ENCODE measurements around the gene ORAI3. TPM values are rescaled to one million over a fixed set of nuclear protein-coding genes. Genes with fewer than 3 reads are reported as not detected.

The ORAI3 gene
- total and polyA plus RNA-seq, 2 of the 13 experiments (the other 11 are each of a cell fraction or from before 2014, with no cell fraction given) = 11.4 to 32.0 TPM

DNA sequence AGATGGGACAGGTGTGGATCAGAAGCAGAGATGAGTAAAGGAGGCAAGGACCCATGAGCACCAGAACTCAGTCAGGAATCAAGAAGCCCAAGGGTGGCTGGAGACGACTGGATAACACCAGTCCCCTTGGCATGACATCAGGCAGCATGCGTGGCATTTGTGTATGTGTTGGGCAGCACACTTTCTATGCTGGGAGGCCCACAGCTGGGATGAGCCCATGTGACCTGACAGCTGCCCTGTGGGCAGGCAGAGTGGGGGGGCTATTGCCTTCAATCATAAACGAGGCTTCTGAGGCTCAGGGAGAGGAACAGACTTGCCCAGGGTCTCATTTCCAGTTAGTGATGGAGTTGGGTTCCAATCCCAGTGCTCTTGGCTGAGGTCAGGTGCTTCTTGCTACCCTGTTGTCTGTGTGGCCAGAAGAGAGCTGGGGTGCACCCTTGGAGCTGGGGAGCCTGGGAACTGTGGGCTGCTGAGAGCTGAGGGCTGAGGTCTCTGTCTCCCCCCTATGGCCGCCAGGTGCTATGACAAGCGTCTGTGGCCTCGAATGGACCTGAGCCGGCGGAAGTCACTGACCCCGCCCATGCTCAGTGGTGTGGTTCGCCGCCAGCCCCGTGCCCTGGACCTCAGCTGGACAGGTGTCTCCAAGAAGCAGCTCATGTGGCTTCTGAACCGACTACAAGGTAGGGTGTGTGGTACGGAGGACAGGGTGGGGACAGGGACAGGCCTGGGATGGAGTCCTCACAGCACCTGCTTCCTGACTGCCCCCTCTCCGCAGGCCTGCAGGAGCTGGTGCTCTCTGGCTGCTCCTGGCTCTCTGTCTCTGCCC lies 7.1 kb upstream of the ORAI3 start (continued):
- no peak for TF ChIP-seq ZNF781 (CRISPR knock-in tag; IDR thresholded peaks at IDR 0.05; ENCODE audit: borderline replicate concordance, not compliant biosample characterization)
- no peak for TF ChIP-seq ZNF776 (CRISPR knock-in tag; IDR thresholded peaks at IDR 0.05)
- no peak for TF ChIP-seq ZNF33B (CRISPR knock-in tag; IDR thresholded peaks at IDR 0.05)
- TF ChIP-seq PRDM4 (CRISPR knock-in tag; IDR thresholded peaks at IDR 0.05; ENCODE audit: borderline replicate concordance) = no peak
- TF ChIP-seq ZNF703 (CRISPR knock-in tag; IDR thresholded peaks at IDR 0.05; ENCODE audit: borderline replicate concordance) = no peak
- no peak for TF ChIP-seq MYNN (CRISPR knock-in tag; IDR thresholded peaks at IDR 0.05; ENCODE audit: low read depth)
- TF ChIP-seq LRRFIP1 (CRISPR knock-in tag; conservative IDR thresholded peaks at IDR 0.05) = no peak
- peak; percentile 72; the same call in 1 of the 2 replicates for TF ChIP-seq ZNF34 (CRISPR knock-in tag; IDR thresholded peaks at IDR 0.05; ENCODE audit: borderline replicate concordance)
- no peak for TF ChIP-seq KLF6 (CRISPR knock-in tag; IDR thresholded peaks at IDR 0.05)
- no peak for TF ChIP-seq XBP1 (CRISPR knock-in tag; IDR thresholded peaks at IDR 0.05)
- TF ChIP-seq, protein P1, sequence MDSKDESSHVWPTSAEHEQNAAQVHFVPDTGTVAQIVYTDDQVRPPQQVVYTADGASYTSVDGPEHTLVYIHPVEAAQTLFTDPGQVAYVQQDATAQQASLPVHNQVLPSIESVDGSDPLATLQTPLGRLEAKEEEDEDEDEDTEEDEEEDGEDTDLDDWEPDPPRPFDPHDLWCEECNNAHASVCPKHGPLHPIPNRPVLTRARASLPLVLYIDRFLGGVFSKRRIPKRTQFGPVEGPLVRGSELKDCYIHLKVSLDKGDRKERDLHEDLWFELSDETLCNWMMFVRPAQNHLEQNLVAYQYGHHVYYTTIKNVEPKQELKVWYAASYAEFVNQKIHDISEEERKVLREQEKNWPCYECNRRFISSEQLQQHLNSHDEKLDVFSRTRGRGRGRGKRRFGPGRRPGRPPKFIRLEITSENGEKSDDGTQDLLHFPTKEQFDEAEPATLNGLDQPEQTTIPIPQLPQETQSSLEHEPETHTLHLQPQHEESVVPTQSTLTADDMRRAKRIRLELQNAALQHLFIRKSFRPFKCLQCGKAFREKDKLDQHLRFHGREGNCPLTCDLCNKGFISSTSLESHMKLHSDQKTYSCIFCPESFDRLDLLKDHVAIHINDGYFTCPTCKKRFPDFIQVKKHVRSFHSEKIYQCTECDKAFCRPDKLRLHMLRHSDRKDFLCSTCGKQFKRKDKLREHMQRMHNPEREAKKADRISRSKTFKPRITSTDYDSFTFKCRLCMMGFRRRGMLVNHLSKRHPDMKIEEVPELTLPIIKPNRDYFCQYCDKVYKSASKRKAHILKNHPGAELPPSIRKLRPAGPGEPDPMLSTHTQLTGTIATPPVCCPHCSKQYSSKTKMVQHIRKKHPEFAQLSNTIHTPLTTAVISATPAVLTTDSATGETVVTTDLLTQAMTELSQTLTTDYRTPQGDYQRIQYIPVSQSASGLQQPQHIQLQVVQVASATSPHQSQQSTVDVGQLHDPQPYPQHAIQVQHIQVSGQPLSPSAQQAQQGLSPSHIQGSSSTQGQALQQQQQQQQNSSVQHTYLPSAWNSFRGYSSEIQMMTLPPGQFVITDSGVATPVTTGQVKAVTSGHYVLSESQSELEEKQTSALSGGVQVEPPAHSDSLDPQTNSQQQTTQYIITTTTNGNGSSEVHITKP (CRISPR knock-in tag; IDR thresholded peaks at IDR 0.05; ENCODE audit: low read depth) = no peak
- no peak for TF ChIP-seq ZNF83 (CRISPR knock-in tag; IDR thresholded peaks at IDR 0.05; ENCODE audit: borderline replicate concordance)
- TF ChIP-seq, protein P2, sequence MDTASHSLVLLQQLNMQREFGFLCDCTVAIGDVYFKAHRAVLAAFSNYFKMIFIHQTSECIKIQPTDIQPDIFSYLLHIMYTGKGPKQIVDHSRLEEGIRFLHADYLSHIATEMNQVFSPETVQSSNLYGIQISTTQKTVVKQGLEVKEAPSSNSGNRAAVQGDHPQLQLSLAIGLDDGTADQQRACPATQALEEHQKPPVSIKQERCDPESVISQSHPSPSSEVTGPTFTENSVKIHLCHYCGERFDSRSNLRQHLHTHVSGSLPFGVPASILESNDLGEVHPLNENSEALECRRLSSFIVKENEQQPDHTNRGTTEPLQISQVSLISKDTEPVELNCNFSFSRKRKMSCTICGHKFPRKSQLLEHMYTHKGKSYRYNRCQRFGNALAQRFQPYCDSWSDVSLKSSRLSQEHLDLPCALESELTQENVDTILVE (CRISPR knock-in tag; IDR thresholded peaks at IDR 0.05) = no peak
- TF ChIP-seq ZNF549 (CRISPR knock-in tag; IDR thresholded peaks at IDR 0.05) = no peak
- TF ChIP-seq, protein P3, sequence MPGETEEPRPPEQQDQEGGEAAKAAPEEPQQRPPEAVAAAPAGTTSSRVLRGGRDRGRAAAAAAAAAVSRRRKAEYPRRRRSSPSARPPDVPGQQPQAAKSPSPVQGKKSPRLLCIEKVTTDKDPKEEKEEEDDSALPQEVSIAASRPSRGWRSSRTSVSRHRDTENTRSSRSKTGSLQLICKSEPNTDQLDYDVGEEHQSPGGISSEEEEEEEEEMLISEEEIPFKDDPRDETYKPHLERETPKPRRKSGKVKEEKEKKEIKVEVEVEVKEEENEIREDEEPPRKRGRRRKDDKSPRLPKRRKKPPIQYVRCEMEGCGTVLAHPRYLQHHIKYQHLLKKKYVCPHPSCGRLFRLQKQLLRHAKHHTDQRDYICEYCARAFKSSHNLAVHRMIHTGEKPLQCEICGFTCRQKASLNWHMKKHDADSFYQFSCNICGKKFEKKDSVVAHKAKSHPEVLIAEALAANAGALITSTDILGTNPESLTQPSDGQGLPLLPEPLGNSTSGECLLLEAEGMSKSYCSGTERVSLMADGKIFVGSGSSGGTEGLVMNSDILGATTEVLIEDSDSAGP (CRISPR knock-in tag; IDR thresholded peaks at IDR 0.05; ENCODE audit: borderline replicate concordance) = peak; percentile 80; the same call in 1 of the 2 replicates
- TF ChIP-seq ZFP37 (CRISPR knock-in tag; IDR thresholded peaks at IDR 0.05; ENCODE audit: borderline replicate concordance) = no peak
